HG03457 (cell line): ENCODE data around the gene UCHL5.

ENCODE experiments used
- ATAC-seq: cut with Tn5 transposase; IDR thresholded peaks from one replicate; pipeline ENCODE4 v1.9.1; 2021; ENCODE audit warnings: moderate number of reproducible peaks; ENCODE audit not compliant: unreplicated experiment

The UCHL5 gene

DNA sequence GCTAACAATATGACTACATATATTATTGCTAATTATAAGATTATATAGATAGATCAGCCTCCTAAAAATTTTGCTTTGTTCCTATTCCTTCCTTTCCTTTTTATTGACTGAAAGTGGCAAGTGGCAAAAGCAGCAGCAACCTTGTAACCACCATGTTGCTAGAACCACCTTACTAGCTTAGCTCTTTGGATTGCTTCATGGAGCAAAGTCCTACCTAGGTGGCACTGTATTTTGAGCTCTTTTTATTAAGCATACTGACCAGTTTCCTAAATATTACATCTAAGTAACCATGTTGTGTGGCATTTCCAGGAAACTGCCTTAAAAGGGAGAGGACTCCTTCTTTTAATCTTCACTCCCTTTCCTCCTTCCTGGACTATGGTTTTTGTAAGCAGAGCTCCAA is 90.8 kb downstream of the UCHL5 start:
- no peak for ATAC-seq

DNA sequence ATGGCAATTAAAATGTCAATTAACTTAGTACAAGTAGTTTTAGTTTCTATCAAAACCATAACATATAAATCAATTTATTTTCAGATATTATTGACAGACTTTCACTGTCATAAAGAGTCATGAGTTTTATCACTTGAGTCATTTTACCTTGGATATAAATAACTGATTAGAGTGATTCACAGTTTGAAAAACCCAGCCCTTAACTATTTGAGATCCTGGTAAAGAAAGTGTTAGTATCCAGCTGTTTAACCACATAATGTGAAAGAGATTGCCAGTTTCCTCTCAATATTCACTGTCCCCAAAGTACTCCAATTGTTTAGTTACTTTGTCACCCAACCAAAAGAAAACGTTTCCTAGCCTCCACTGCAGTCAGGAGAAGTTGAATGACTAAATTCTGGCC is 91.3 kb downstream of the UCHL5 start:
- no peak for ATAC-seq

DNA sequence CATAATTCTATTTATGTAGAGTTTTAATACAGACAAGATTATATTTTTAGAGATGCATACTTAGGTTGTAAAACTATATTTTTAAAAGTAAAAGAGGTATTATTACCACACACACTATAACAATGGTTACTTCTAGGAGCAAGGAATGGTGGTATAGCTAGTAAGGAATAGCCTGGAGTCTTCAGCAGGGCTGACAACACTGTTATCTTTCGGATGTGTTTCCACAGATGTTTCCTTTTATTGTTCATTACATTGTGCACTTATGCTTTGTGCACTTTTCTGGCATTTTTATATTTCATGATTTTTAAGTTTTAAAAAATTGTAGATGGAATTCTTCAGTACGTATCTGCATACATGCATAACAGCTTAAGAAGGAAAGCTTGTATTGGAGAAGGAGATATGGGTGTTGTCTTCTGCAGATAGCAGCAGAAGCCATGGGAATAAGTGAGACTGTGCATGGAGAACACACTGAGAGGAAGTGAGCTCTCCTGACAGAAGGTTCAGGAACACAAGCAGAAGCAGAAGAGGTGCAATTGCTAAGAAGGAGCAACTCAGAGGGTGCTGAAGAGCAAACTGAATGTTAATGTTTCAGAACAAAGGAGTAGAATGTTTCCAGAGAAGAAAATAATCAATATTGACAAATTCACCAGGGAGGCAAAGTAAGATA is 91.8 kb downstream of the UCHL5 start:
- ATAC-seq = no peak

DNA sequence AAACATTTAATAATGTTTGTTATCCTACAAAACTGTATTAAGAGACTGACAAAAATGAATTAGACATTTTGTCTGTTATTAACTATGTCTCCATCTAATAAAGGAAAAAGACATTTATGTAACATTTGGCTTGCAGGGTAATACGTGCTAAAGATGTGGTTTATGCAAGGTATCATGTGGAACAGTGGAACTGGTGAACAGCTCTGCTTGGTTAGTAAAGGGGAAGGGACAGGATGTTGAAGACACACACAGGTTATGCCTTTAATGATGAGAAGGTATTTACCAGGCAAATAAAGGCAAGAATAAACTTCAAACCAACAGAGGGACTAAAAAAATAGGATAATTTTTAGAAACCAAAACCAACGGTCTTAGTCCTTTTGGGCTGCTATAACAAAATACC is 93.1 kb downstream of the UCHL5 start:
- ATAC-seq = no peak

DNA sequence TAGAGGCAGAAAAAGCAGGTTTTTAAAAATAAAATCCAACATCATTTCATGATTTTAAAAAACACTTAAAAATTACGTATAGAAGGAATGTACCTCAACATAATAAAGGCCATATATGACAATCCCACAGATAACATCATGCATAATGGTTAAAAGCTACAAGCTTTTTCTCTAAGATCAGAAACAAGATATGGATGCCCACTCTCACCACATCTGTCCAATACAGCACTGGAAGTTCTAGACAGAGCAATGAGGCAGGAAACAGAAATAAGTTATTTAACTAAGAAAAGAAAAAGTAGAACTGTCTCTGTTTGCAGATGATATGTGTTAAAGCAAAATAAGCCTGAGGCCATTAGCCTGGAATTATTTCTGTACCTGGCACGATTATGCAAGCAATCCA is 96.3 kb downstream of the UCHL5 start:
- ATAC-seq = no peak
